Right cardiac atrium (tissue), 5 donors: ENCODE results near the gene HMGXB4. TPM values are rescaled to one million over a fixed set of nuclear protein-coding genes. Genes with fewer than 3 reads are reported as not detected.

Source experiments
- ATAC-seq, 2 donors: fragments of 200-7000 bp; cut with Tn5 transposase; one replicate each; pipeline versions ENCODE4 v1.8.0 to v1.9.1; 2020; ENCODE audit warnings: moderate library complexity in 2 of 2, mild to moderate bottlenecking in 1 of 2
- DNase-seq, 3 donors: peaks; one replicate each; pipeline ENCODE4 v3.0.0-alpha.2; 2020
- H3K27ac ChIP-seq: one replicate; pipeline ENCODE4 v1.5.1; 2013; ENCODE audit warnings: mild to moderate bottlenecking, low read length, control low read depth, moderate library complexity
- H3K27me3 ChIP-seq: one replicate; pipeline ENCODE4 v1.6.1; 2013; ENCODE audit not compliant: control insufficient read depth, insufficient read depth
- H3K4me1 ChIP-seq: one replicate; pipeline ENCODE4 v1.6.1; 2013; ENCODE audit warnings: low read length; ENCODE audit not compliant: control insufficient read depth, insufficient read depth
- H3K4me3 ChIP-seq: one replicate; pipeline ENCODE4 v1.5.1; 2013; ENCODE audit warnings: low read length, control low read depth
- H3K9me3 ChIP-seq: one replicate; pipeline ENCODE4 v1.6.1; 2013; ENCODE audit warnings: low read length; ENCODE audit not compliant: control insufficient read depth
- WGBS: extraction: QIAGEN DNeasy Blood & Tissue Kit; methylation state at CpG from one replicate; pipeline ENCODE4 v1.1.7; 2013; 5-methylcytosine and 5-hydroxymethylcytosine counted together
- intact Hi-C, 4 donors: fragments of 100-400 bp; cut with DNase I; formaldehyde crosslinking; loops; one replicate each; pipeline versions ENCODE4 v1.11.0 to v1.14.0; 2022 to 2023
- polyA plus RNA-seq: library from polyadenylated mRNA; stranded (reverse); fragments of 200-250 nt; gene quantifications from one replicate; pipeline ENCODE4 v1.2.3, GENCODE V29; 2013
- total RNA-seq, 4 donors: library from RNA; stranded (reverse); fragmentation: NEBNext Ultra II Directional; extraction: Animal tissue kit (Norgen Biotek cat#: 25700); gene quantifications; one replicate each; pipeline ENCODE4 v1.2.1, GENCODE V29; 2021
- donor health status: healthy with polysubstance abuse.
- donor health status: DM: no; HTN: yes; CAD: no.
- donor health status: DM: no; HTN: no; CAD: no.
- donor health status: DM: no; HTN: yes; CAD: no; lungs with severe emphysema.
- donor health status: DM: yes; HTN: yes; CAD: no.

HMGXB4 gene
- total and polyA plus RNA-seq, 5 donors: 5.7 to 11.3 (median 10.5) TPM

DNA sequence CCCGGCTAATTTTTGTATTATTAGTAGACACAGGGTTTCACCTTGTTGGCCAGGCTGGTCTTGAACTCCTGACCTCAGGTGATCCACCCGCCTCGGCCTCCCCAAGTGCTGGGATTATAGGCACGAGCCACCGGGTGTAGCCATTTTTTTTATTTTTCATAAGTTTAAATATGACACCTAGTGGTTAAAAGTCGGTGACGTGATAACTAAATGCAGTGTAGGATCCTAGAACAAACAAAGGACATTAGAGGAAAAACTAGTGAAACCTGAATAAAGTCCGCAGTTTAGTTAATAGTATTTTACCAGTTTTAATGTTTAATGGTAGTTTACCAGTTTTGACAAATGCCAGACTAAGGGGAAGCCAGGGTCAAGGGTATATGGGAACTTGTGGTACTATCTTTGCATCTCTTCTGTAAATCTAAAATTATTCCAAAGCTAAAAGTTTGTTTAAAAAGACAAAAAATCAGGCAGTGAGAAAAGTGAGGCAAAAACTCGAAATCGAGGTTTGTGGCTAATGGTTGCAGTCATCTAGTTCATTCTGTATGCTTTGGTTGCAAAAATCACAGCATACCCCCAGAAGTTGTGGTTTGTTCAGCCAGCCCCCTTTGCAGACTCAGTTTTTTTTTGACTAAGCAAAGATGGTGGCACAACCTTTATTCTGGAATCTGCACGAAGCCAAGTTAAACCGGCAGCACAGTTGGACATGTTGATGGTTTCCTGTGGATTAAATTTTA is 72.0 kb downstream of the HMGXB4 start:
- H3K4me1 ChIP-seq: no peaks in the 10 kb centered on the region
- WGBS: 81% methylated on average over 12 of the region's 12 CpGs

GRCh38 chr22:35330258-35330861 is 73.1 kb downstream of the HMGXB4 start:
- Histone ChIP-seq H3K9me3 (no peaks in the 10 kb centered on the region), H3K27ac (peak overlapping the region; percentile 61), H3K27me3 (no peaks in the 10 kb centered on the region), H3K4me3 (no peak overlapping the region), H3K4me1 (no peaks in the 10 kb centered on the region)
- intact Hi-C loops: no loop called here
- ATAC-seq (peak; percentile 70 to 71), DNase-seq (peak; percentile 85 to 94 (median 93))
- WGBS: 23% methylated on average over 16 of the region's 16 CpGs

More for the DNA sequence above, 72.0 kb downstream of the HMGXB4 start:
- no peak for ATAC-seq
- no peaks in the 10 kb centered on the region for H3K9me3 ChIP-seq
- DNase-seq: no peak
- H3K4me3 ChIP-seq: no peak overlapping the region
- intact Hi-C loops: no loop called here
- H3K27ac ChIP-seq: no peak overlapping the region
- no peaks in the 10 kb centered on the region for H3K27me3 ChIP-seq

- 66% methylated on average over 6 of the region's 6 CpGs for WGBS
- Histone ChIP-seq H3K4me1 (no peaks in the 10 kb centered on the region), H3K27ac (peak overlapping the region; percentile 65), H3K4me3 (no peak overlapping the region), H3K9me3 (no peaks in the 10 kb centered on the region), H3K27me3 (no peaks in the 10 kb centered on the region)
- no peak for DNase-seq
- ATAC-seq: no peak
- intact Hi-C loops: no loop called here
Observed at GRCh38 chr22:35332278-35332677, 75.0 kb downstream of the HMGXB4 start.

- Histone ChIP-seq H3K27ac (no peak overlapping the region), H3K9me3 (no peaks in the 10 kb centered on the region), H3K4me3 (no peak overlapping the region), H3K27me3 (no peaks in the 10 kb centered on the region), H3K4me1 (no peaks in the 10 kb centered on the region)
- WGBS: 91% methylated on average over 7 of the region's 7 CpGs
- peak in 2 of 3 donors; percentile 12 to 23 for DNase-seq
- intact Hi-C loops: no loop called here
- ATAC-seq: no peak
Observed at GRCh38 chr22:35333220-35333619, 75.9 kb downstream of the HMGXB4 start.

DNA sequence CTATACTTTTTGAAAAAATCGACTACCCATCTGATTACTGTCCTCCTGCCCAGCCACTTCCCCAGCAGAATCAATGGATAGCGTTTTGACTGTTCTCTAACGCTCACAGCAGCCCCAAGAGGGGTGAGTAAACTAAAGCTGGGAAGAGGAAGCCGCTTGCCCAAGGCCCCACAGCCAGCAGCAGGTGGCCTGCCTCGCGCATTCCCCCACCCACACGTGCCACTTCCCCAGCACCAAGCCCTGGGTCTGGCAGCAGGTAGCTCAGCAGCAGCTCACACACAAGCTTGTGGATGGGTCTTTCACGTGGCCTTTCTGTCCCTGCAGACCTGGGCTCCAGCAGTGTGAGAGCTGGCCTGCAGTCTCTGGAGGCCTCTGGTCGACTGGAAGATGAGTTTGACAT is 76.7 kb downstream of the HMGXB4 start:
- Histone ChIP-seq H3K27ac (no peak overlapping the region), H3K9me3 (no peaks in the 10 kb centered on the region), H3K4me1 (no peaks in the 10 kb centered on the region), H3K4me3 (no peak overlapping the region), H3K27me3 (no peaks in the 10 kb centered on the region)
- 67% methylated on average over 9 of the region's 9 CpGs for WGBS
- intact Hi-C loops: no loop called here
- no peak for ATAC-seq
- DNase-seq: peak in 2 of 3 donors; percentile 30 to 40

- peak; percentile 10 to 58 (median 33) for DNase-seq
- no peak overlapping the region for H3K27ac ChIP-seq
- peak in 1 of 2 donors; percentile 2 for ATAC-seq
- no peaks in the 10 kb centered on the region for H3K9me3 ChIP-seq
- H3K27me3 ChIP-seq: no peaks in the 10 kb centered on the region
- H3K4me1 ChIP-seq: no peaks in the 10 kb centered on the region
- intact Hi-C loops: no loop called here
- H3K4me3 ChIP-seq: no peak overlapping the region
- whole genome bisulfite sequencing: 78% methylated on average over 7 of the region's 7 CpGs
Observed at GRCh38 chr22:35335468-35335867, 78.2 kb downstream of the HMGXB4 start.

DNA sequence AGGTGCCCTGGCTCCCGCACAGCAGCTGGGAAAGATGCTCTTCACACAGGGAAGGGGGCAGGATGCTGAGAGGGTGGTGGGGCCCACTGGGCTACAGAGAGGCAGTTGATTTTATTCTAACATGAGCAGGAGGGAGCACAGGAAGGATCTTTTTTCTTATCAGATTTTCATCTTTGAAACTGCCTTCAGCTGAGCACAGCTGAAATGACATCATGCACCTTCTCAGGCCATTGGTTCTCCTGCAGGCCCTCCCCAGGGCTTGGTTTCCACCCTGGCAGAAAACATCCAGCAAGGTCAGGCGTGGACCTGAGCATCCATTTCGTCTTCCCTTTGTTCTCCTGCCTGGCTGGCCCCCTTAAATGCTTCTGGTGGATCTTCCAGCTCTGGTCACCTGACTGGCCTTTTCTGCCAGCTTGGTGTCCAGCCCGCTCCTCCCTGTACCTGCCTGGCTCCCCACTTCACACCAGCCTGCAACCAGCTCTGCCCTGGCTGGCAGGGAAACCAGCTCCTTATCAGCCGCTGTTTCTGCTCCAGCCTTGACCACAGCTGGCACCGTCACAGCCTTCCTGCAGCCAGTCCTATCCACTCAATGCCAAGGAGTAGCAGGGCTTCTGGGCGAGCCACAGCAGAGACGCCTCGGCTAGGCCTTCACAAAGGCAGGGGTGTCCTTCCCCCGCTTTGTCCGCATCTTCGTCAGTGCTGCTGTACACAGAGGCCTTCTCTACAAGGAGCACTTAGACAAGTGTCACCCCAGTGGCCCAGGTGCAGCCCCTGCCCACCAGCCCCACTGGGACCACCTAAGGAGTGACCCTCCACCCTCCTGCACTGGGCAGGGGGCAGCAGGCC is 78.9 kb downstream of the HMGXB4 start:
- no peaks in the 10 kb centered on the region for H3K4me1 ChIP-seq
- H3K4me3 ChIP-seq: no peak overlapping the region
- H3K27ac ChIP-seq: peak overlapping the region; percentile 37
- WGBS: 71% methylated on average over 12 of the region's 12 CpGs
- H3K9me3 ChIP-seq: no peaks in the 10 kb centered on the region
- ATAC-seq (peak; percentile 39 to 59), DNase-seq (peak in 2 of 3 donors; percentile 72 to 78)
- H3K27me3 ChIP-seq: no peaks in the 10 kb centered on the region
- intact Hi-C loops: no loop called here

DNA sequence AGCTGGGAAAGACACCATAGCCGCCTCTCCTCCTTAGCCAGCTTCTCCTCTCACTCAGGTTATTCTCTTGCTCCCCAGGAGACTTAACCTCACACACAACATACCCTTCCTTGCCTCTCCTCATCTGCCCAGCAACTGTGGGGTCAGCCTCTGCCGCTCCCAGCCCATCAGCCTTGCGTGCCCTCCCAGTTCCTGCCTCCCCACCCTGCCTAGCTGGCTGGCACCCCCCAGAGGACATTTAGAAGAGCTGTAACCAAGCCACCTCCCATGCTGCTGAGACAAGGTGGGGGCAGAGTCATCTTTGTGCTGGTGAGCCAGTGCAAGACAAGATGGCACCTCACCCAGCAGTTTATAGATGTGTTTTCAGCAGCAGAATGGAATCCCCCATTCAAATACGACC is 80.6 kb downstream of the HMGXB4 start:
- intact Hi-C loops: no loop called here
- 94% methylated on average over 4 of the region's 4 CpGs for WGBS
- peak in 2 of 3 donors; percentile 2 to 46 for DNase-seq
- H3K4me1 ChIP-seq: no peaks in the 10 kb centered on the region
- H3K27me3 ChIP-seq: no peaks in the 10 kb centered on the region
- H3K27ac ChIP-seq: no peak overlapping the region
- no peaks in the 10 kb centered on the region for H3K9me3 ChIP-seq
- no peak overlapping the region for H3K4me3 ChIP-seq
- ATAC-seq: no peak

- no peaks in the 10 kb centered on the region for H3K27me3 ChIP-seq
- H3K9me3 ChIP-seq: no peaks in the 10 kb centered on the region
- intact Hi-C loops: no loop called here
- no peak for ATAC-seq
- DNase-seq: peak in 2 of 3 donors; percentile 12 to 31
- no peaks in the 10 kb centered on the region for H3K4me1 ChIP-seq
- H3K27ac ChIP-seq: no peak overlapping the region
- WGBS: 92% methylated on average over 19 of the region's 19 CpGs
- no peak overlapping the region for H3K4me3 ChIP-seq
Observed at GRCh38 chr22:35341090-35341874, 84.0 kb downstream of the HMGXB4 start.

DNA sequence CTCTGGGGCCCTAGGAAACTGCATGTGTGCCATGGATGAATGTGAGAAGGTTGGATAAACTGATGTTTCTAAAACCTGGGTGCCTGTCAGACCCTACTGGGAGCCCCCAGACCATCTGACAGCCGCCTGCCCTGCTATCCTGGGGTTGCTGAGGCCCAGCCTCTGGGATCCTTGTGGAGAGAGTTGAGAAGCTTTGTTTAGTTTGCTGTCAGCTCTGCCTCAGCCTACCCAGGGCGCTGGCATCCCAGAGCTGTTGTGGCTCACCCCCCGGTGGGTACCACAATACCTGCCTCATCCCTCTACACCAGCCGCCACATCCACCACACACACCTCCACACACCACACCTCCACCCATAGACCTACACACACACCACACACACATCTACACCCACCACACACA is 85.1 kb downstream of the HMGXB4 start:
- no peak overlapping the region for H3K4me3 ChIP-seq
- intact Hi-C loops: no loop called here

More for the DNA sequence above, 85.1 kb downstream of the HMGXB4 start:
- H3K4me1 ChIP-seq: no peaks in the 10 kb centered on the region
- no peak overlapping the region for H3K27ac ChIP-seq
- no peaks in the 10 kb centered on the region for H3K9me3 ChIP-seq
- DNase-seq (peak in 1 of 3 donors; percentile 33), ATAC-seq (no peak)
- 94% methylated on average over 4 of the region's 4 CpGs for WGBS
- no peaks in the 10 kb centered on the region for H3K27me3 ChIP-seq
